Renal pelvis (tissue), 4 donors: ENCODE measurements around the gene NOM1. TPM values are rescaled to one million over a fixed set of nuclear protein-coding genes. Genes with fewer than 3 reads are reported as not detected.

Experiments used
- DNase-seq: peaks from one replicate; pipeline ENCODE4 v3.0.0-alpha.2; 2013
- polyA plus RNA-seq, 3 donors: library from polyadenylated mRNA; unstranded; fragments of 120-200 nt; gene quantifications; one replicate each; pipeline ENCODE4 v1.2.1, GENCODE V29; 2013; ENCODE audit not compliant: insufficient read length in 3 of 3

NOM1 gene
- polyA plus RNA-seq, 3 donors = 15.4 to 31.7 (median 27.3) TPM

DNA sequence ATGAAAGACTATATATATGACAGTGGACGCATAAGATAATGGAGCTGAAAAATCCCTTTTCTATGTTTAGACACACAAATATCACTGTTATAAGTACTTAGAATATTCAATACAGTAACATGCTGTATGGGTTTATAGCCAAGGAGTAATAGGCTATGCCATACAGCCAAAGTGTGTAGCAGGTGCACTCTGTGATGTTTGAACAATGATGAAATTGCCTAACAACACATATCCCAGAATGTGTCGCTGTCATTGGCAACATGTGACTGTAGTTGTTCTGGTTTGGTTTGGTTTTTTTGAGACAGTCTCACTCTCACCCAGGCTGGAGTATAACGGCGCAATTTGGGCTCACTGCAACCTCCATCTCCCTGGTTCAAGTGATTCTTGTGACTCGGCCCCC is 26.1 kb downstream of the NOM1 start:
- no peak for DNase-seq

DNA sequence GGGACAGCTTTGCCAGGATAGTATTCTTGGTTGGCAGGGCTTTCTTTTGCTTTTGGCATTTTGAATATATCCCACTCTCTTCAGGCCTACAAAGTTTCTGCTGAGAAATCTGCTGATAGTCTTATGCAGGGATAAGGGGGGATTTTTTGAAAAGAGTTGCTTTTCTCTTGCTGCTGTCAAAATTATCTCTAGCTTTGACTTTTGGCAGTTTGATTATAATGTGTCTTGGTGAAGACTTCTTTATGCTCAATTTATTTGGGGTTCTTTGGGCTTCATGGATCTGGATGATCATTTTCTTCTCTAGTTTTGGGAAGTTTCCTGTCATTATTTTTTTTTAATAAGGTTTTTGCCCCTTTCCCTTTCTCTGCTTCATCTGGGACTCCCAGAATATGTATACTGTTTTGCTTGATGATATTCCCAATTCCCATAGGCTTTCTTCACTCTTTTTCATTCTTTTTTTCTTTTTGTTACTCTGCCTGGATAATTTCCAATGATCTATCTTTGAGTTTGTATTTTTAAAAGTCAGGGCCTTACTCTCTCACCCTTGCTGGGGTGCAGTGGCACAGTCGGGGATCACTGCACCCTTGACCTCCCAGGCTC is 29.6 kb downstream of the NOM1 start:
- no peak for DNase-seq

DNA sequence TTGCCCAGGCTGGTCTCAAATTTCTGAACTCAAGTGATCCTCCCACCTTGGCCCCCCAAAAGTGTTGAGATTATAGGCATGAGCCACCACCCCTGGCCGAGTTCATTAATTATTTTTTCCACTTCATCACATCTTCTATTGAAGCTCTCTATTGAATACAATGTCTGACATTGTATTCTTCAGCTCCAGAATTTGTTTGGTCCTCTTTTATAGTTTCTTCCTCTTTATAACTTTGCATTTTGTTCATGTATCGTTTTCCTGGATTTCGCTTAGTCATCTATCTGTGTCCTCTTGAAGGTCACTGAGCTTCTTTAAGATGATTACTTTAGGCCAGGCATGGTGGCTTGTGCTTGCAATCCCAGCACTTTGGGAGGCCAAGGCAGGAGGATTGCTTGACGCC is 30.2 kb downstream of the NOM1 start:
- DNase-seq = no peak

DNA sequence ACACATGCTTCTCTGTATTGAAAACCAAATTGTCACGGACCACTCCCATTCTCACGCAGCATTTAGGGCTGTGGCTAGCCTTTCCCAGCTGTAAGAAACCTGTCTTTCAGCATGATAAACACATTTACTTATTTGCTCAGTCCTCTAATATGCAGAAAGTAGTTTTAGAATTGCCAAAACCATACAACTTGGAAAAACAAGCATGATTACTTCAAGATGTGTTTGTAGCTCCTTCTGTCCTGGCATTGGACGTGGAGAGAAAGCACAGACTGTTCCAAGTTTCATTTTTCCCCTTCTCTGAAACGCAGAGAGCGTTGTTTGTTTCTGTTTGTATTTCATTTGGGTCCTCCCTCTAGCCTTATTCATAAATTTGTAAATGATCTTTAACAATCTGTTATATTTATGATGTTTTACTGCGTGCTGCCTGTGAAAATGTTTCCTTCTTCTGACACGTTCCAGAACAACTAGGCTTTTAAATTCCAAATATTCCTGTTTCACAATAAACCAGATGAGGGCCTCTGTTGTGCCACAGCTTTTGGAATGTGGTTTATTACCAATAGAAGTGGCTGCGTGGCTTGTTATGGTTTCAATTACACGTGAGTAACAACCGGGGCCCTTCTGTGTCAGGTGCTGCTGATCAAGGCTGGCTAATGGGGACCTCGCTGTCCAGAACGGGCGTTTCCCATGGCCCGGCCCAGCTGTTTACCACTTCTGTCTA is 34.8 kb downstream of the NOM1 start:
- DNase-seq = no peak

DNA sequence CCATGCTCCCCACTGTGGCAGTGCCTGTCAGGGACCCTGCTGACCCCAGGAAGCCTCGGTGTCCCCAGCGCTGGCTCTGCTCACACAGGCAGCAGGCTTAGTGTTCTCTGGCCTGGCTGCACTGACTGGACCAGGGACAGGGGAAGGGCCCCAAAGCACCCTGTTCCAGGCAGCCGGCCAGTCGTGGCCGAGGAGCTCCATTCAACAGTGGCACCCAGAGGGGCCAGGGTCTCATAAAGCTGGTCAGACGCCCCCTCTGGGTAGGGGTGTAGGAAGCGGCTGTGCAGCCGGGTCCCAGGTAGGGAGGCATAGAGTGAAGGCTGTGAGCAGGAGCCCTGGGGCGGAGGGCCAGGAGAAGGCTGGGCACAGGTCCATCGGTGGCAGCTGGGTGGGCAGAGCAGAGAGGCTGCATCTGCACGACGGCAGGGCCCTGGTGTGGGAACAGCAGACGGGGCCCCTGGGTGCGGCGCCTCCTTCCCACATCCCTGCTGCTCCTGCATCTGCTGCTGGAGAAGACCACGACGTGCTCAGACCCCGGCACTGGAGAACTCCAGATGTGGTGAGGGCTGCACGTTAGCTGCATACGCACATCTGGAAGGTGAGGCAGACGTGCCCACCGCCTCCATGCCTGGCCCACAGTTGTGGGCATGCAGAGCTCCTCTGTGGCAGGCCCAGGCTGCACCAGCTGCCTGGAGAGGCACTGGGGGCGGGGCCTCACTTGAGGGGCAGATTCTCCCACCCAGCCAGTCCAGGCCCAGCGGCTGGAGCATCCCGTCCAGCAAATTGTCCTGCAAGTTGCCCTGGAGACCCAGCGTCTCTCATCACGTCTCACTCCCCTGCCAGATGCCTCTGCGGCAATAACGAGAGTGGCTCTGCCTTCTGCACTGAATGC is 35.8 kb downstream of the NOM1 start:
- no peak for DNase-seq

DNA sequence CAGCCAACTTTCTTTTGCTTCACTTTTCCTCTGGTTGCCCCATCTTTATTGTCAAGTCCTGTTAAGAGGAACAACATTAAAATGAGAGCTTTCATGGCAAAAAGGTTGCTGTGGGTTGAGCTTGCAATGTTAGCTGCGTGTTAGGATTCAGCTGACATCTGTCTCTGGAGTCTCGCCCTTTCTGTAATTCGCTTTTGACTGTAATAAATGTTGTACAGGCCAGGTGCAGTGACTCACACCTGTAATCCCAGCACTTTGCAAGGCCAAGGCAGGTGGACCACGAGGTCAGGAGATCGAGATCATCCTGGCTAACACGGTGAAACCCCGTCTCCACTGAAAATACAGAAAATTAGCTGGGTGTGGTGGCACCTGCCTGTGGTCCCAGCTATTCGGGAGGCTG is 36.9 kb downstream of the NOM1 start:
- no peak for DNase-seq

DNA sequence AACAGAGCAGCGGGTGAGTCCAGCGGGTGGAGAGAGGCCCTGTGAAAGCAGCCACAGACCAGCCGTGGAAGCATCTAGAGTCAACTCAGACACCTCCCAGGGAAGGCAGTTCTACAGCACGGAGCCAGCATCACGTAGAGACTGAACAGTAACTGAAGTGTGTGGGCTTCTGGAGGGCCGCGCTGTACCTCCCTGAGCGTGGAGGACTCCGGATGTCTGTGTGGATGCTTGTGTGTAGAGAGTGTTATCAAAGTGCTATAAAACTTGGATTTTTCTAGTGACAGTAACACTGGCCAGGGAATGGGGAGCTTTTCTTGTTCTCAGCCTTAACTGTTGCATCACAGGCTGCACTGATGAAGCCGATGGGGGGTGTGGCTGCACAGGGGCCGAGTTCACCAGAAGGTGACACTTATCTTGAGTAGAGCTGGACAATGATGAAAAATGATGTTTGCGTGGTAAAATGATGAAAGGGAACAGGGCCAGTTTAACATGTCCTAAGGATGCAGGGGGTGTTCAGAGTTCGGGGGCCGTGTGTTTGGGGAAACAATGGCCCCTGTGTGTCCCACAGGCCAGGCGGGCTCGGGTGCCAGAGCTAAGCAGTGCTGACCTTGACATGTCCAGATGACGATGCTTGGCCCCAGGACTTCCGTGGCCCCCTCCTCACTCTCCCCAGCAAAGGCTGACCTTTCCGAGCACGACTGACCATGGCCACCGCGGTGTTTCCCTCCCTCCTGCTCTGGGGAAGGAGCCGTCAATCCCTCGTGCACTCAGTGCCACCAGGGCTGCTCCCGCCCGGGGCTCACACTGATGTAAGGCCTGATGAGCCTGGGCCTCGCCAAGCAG is 39.1 kb downstream of the NOM1 start:
- no peak for DNase-seq

DNA sequence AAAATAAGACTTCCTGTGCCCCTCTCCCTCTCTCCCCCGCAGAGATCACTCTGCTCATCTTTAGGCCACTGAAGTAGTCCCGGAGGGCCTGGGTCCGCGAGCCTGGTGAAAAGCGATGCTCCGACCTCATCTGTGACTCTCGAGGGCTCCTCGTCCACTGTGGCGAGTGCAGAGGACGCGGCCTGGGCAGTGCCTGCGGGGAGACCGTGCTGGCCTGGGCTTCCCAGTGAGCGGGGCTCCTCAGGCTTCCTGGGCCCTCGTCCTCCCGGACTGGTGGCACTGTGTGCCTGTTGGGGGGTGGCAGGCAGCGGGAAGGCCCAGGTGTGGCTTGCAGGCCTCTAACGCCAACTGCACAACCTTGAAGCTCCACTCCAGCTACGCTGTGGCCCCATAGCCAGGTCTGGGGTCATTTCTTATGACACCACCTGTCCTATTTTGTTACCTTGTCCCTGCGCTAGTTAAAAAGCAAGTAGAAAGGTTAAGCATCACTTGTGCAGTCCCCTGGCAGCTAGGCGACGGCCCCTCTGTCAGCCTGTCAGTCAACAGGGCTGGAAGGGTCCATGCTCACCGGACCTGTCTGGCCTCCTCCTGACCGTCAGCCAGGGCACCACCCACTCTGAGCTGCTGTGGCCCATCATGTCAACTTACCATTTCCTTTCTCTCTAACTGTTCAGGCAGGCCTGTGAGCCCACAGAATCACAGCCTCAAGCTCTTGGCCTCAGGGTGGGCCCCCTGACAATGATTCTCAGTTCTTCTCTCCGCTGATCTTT is 40.4 kb downstream of the NOM1 start:
- no peak for DNase-seq

DNA sequence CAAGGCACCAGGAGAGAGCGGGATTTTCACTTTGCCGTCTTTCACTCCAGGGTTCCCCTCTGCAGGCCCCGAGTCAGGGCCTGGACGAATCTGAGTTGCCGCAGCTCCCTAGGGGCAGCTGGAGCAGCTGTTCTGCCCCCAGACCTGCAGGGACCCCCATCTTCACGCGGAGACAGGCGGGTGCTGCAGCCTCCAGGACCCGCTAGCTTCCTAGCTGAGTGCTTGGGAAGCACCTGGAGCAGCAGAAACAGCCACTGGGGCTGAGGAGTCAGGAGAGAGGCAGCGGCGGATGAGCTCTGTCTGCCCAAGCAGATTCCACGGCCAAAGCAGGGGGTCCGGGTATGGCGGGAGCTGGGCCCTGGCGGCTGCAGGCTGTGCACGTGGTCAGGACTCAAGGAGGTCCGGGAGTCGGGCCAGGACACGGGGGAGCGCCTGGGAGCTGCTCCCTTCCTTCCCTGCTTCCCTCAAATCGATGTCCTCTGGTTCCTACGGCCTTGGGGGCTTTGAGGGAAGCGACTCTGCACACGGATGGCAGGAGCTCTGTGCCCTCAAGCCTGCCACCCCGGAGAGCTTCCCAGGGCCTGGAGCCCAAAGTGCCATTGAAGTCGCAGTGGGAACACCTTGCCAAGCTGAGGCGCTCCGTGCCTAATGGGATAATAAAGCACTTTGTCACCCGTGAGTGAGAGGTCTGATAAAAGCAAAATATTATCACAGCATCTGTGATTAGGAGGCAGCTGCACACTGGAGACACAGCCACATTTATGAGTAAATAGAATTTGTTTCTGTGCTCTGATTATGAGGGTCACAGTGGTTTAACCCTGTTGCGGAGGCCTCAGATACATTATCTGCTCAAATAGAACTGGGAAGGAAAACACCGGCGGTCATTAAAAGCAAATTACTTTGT is 43.8 kb downstream of the NOM1 start:
- DNase-seq = no peak

DNA sequence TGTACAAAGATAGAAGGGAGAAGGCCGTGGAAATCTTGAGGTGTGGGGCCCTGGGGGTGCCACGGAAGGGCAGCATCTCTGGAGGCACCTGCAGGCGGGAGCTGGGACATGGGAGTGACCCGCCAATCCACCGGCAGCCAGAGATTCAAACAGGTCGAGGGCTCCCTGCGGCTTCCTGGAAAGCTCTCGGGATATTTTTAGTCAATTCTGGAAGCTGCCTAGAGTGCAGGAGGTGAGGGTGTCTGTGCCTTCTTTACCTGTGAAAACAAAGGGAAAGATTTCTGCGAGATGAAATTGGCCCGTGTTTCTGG is 44.4 kb downstream of the NOM1 start:
- no peak for DNase-seq

DNA sequence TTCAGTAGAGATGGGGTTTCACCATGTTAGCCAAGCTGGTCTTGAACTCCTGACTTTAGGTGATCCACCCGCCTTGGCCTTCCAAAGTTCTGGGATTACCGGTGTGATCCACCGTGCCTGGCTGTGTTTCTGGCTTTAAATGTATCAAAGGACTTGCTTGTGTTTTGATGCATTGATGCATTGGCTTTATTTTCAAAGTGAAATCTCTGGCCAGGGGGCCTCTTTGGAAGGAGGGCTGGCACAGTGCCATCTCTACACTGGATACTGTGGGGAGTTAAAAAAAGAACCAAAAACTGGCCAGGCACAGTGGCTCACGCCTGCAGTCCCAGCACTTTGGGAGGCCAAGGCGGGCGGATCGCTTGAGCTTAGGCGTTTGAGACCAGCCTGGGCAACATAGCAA is 44.9 kb downstream of the NOM1 start:
- DNase-seq = no peak

DNA sequence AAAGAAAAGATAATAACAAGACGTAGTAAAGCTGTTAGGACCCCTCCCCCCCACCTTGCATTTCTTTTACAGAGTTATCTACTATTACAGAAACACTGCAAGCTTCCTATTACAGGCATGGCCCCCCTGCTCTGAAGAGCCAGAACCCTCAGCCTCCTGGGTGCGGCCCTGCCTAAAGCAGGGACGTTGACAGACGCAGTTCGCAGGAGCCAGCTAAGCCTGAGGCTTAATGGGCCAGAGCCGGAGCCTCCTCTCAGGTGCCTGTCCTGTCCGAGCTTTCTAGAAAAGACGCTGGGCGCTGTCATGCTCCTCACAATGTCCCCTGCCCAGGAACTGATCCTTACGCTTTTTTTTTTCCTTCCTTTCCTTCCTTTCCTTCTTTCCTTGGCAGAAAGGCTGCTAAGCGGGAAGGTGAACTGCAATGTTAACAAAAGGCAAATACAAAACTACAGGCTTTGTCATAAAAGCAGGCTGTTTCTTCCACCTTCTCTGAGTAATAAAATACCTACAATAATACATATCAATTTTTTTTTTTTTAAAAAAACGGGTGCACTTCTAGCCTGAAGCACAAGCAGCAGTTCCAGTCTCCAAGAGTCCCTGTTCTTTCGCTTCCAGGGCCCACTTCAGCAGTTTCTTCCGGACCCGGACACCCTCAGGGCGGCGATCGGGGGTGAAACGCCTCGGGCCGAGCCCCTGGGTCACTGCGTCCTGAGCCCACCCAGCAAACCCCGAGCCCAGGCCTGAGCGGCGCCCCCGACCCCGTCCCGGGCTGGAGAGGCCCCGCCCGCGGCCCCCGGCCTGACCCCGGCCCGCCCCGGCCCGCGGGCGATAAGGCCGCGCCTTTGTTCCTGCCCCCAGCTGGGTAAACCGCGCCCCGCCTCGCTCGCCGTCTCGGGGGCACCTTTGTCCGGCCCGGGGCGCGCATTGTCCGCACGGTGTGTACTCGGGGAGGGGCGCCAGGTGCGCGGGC is 49.8 kb downstream of the NOM1 start:
- no peak for DNase-seq

DNA sequence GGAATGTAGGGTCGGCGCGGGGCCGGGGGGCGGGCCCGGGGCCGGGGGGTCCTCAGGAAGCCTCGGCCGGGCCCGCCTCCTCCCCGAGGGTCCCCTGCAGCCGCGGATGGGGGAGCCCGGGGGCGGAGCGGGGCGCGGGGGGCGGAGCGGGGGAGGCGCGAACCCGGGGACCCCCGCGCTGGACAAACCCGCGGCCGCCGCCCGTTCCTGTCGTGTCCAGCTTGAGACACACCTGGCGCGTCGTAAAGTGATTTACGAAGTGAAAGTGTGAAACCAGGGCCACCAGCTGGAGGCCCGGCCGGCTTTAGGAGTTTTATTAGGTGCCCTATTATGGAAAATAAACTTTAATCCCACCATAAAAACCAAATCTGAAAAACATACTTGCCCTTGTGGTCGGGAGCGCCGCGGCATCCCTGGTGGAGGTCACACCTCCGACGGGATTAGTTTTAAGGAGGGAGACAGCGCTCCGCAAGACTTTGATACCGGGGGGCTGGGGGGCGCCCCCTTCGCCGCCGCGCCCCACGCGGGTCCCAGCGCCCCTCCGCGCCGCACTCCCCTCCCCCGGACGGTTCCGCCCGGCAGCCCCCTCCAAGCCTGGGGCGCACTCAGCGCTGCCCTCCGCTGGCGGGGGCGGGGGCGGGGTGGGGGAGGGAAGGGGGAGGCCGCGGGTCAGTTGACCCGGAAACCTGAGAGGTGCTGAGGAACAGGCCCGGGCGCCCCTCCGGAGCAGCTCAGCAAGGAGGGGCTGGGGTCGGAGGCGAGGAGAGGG is 50.6 kb downstream of the NOM1 start:
- DNase-seq = no peak

DNA sequence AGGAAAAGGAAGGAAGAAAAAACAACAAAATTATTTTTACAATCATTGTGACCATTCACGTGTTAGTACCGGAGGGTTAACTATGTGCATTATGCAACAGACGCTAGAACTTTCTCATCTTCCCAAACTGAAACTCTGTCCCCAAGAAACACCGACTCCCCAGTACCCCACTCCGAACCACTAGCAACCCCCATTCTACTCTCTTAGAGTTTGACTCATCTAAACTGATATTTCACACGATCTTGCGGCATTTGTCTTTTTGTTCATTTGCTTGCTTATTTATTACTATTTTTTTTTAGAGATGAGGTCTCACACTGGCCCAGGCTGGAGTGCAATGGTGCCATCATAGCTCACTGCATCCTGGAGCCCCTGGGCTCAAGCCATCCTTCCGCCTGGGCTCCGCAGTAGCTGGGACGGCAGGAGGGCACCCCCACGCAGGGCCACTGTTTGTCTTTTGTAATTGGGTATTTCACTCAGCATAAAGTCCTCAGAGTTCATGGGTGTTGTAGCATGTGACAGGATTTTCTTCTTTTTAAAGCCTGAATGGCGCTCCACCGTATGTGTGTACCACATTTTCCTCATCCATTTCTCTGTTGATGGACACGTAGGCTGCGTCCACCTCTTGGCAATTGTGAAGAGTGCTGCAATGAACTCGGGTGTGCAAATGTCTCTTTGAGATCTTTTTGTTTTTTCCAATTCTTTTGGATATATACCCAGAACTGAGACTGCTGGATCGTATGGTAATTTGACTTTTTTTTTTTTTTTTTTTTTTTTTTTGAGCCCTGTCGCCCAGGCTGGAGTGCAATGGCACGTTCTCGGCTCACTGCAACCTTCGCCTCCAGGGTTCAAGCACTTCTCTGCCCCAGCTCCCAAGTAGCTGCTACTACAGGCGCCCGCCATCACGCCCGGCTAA is 51.5 kb downstream of the NOM1 start:
- no peak for DNase-seq

DNA sequence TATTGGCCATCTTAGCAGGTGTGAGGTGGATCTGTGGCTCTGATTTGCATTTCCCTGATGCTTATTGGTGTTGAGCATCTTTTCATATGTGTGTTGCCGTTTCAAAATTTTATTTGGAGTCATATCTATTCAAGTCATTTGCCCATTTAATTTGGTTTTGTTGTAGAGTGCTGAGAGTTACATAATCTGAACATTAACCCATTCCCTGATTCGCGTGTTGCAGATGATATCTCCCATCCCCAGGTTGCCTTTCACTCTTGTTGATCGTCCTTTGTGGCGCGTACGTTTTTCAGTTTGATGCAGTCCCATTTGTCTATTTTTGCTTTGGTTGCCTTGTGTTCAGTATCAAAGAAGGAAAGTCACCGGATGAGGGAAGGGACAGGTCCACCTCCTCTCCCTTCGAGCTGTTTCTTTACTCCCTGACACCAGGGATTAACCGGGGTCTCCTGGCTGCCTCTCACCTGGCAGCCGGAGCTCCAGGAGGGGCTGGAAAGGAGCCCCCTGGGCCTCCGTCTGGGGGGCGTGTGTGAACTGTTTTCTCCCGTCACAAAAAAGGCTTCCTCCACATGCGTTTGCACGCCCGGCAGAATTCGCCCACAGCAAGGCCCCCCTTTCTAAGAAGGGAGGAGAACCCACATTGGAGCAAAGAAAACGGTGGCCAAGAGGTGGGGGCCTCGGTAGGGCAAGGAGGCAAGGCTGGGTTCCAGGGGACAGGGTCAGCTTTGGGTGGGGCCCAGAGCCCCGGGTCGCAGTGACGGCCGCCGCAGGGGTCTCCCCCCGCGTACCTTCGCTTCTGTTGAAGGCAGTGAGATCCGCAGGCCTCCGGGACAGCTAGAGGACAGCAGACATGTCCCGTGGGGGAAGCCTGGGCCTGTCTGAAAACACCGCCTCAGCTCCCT is 52.7 kb downstream of the NOM1 start:
- no peak for DNase-seq

DNA sequence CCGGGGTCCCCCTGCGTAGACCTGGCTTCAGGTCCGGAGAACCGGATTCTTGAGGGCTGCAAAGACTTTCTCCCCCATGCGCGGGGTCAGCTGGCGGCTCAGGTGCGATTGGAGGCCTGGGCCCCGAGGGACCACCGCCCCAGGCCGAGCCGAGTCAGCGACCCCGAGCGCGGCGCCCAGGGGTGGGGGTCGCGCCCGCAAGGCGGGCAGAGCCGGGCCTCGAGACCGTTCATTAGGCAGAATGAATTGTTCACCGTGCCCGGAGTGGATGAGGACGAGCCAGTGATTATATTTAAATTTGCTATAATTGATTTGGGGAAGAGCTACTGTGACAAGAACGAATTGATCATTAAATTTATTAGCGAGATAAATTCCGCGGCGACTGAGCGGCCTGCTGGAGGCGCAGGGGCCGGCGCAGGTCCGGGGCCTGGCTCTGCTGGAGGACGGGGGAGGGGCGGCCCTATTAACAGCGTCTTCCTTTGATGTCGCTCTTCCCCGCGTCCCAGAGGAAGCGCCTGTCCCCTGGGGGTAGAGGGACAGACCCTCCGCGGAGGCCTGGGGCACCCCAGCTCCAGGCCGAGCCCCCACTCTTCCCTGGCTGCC is 53.4 kb downstream of the NOM1 start:
- DNase-seq = no peak
